Hematopoietic multipotent progenitor cell treated with erythropoietin and hydrocortisone succinate and interleukin-3 and kit ligand, for 6 days (in vitro differentiated cells): ENCODE measurements around the gene IKBKG.
"Not testable (repeated sequence)": the region's sequence is repeated elsewhere in the genome, so short reads cannot be mapped to it uniquely, and the experiment has no call there.

ENCODE experiments used
- DNase-seq: peaks from one replicate; pipeline ENCODE4 v3.0.0-alpha.2; 2015

IKBKG gene

GRCh38 chrX:154607976-154608375, 60.6 kb downstream of the IKBKG start:
- DNase-seq = not testable (repeated sequence)

- DNase-seq = not testable (repeated sequence)
Observed at GRCh38 chrX:154608823-154609222, 61.4 kb downstream of the IKBKG start.

- not testable (repeated sequence) for DNase-seq
Observed at GRCh38 chrX:154611146-154611545, 63.7 kb downstream of the IKBKG start.

GRCh38 chrX:154613586-154613985, 66.2 kb downstream of the IKBKG start:
- not testable (repeated sequence) for DNase-seq
